Measurements from ENCODE around the gene POLR2M. TPM values are rescaled to one million over a fixed set of nuclear protein-coding genes. Genes with fewer than 3 reads are reported as not detected.

POLR2M gene
- total and polyA plus RNA-seq, 2 experiments from 2014 or later, result 19.6 to 46.3 TPM

DNA sequence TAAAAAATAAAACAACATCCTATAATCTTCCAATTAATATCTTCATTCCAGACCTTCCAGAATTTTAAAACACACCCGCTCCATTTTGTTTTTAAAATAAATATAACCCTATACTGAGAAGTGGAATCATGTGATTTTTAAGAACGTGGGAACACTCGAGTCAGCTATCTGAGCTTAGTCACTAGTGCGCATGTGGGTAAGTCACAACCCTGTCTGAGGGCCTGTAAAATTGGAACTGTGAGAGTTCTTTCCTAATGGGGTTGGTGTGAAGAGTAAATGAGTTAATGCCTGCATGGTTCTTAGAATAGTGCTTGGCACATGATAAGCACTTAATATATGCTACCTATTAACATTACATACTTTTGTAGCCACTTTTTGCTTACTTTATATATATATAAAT is 19.9 kb upstream of the POLR2M start (continued):
- TF ChIP-seq ZNF462 (CRISPR knock-in tag; IDR thresholded peaks at IDR 0.05) (no peak), STAT1 (IDR thresholded peaks at IDR 0.05; ENCODE audit: unreplicated experiment) (no peak), JUNB (IDR thresholded peaks at IDR 0.05; ENCODE audit: unreplicated experiment) (no peak)

GRCh38 chr15:57690341-57690966 is 16.1 kb upstream of the POLR2M start:
- H3K4me2 ChIP-seq, result no peak overlapping the region
- no peak overlapping the region for H3K4me3 ChIP-seq
- H2AFZ ChIP-seq, result no peak overlapping the region
- H3K79me2 ChIP-seq (replicated peaks; ENCODE audit: insufficient read depth), result no peaks in the 10 kb centered on the region
- ATAC-seq (no peak), DNase-seq (ENCODE audit: low spot score) (no peak)
- H3K4me1 Mint-ChIP-seq, result no peaks in the 10 kb centered on the region
- H3F3A ChIP-seq (replicated peaks; ENCODE audit: low read depth), result no peaks in the 10 kb centered on the region
- no peaks in the 10 kb centered on the region for H3K27me3 ChIP-seq (ENCODE audit: insufficient read depth)
- H3K4me1 ChIP-seq (ENCODE audit: insufficient read depth), result no peaks in the 10 kb centered on the region
- H3K36me3 Mint-ChIP-seq (ENCODE audit: low read depth), result no peaks in the 10 kb centered on the region
- no peaks in the 10 kb centered on the region for H3K27me3 Mint-ChIP-seq (ENCODE audit: insufficient read depth, low read depth, poor library complexity)
- H3K36me3 ChIP-seq (ENCODE audit: insufficient read depth), result no peaks in the 10 kb centered on the region
- no peak overlapping the region for H3K27ac Mint-ChIP-seq
- H3K4me3 Mint-ChIP-seq, result no peak overlapping the region
- H3K9me2 ChIP-seq (ENCODE audit: insufficient read depth), result no peaks in the 10 kb centered on the region
- no peak overlapping the region for H3K27ac ChIP-seq (ENCODE audit: low read depth)
- H3K9me3 Mint-ChIP-seq, result no peaks in the 10 kb centered on the region
- no peaks in the 10 kb centered on the region for H4K20me1 ChIP-seq (replicated peaks; ENCODE audit: insufficient read depth)
- TF ChIP-seq POLR2AphosphoS5 (IDR thresholded peaks at IDR 0.05; ENCODE audit: low read depth) (no peak), ZNF114 (CRISPR knock-in tag; IDR thresholded peaks at IDR 0.05) (no peak), ZNF331 (CRISPR knock-in tag; IDR thresholded peaks at IDR 0.05; ENCODE audit: low read depth) (no peak), REST (IDR thresholded peaks at IDR 0.05; ENCODE audit: unreplicated experiment) (no peak), CREB1 (CRISPR knock-in tag; IDR thresholded peaks at IDR 0.05; ENCODE audit: low read depth) (no peak), NANOG (IDR thresholded peaks at IDR 0.05; ENCODE audit: borderline replicate concordance) (no peak), STAT1 (IDR thresholded peaks at IDR 0.05; ENCODE audit: unreplicated experiment) (no peak)
- TF ChIP-seq, protein P1, sequence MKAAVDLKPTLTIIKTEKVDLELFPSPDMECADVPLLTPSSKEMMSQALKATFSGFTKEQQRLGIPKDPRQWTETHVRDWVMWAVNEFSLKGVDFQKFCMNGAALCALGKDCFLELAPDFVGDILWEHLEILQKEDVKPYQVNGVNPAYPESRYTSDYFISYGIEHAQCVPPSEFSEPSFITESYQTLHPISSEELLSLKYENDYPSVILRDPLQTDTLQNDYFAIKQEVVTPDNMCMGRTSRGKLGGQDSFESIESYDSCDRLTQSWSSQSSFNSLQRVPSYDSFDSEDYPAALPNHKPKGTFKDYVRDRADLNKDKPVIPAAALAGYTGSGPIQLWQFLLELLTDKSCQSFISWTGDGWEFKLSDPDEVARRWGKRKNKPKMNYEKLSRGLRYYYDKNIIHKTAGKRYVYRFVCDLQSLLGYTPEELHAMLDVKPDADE (IDR thresholded peaks at IDR 0.05), result no peak
